HL-60 (cell line): Measurements from ENCODE around the gene MFSD2B.
A peak's percentile ranks its signal among the peaks of the same experiment; 100 is the strongest.

Experiments
- DNase-seq, 2 experiments: peaks; one replicate each; pipeline ENCODE4 v3.0.0-alpha.2; 2010 to 2020; ENCODE audit warnings: low read depth in 1 of 2, low spot score in 1 of 2
- H3K27ac ChIP-seq: fragments of 250-450 bp; sonication (Bioruptor Pico); replicated peaks from 2 replicates; pipeline ENCODE4 v1.5.1; 2020; ENCODE audit warnings: mild to moderate bottlenecking, moderate library complexity
- H3K27me3 ChIP-seq: fragments of 250-450 bp; sonication (Bioruptor Pico); 2 replicates; pipeline ENCODE4 v1.5.1; 2021; ENCODE audit warnings: mild to moderate bottlenecking, moderate library complexity; ENCODE audit not compliant: insufficient read depth, poor library complexity, severe bottlenecking
- H3K4me3 ChIP-seq: replicated peaks from 2 replicates; pipeline ENCODE4 v1.5.1; 2011; ENCODE audit warnings: mild to moderate bottlenecking, control low read depth, low read length; ENCODE audit not compliant: insufficient read depth
- CTCF ChIP-seq: IDR thresholded peaks from one replicate; pipeline ENCODE4 v1.5.1; 2011; ENCODE audit warnings: low read length, control low read depth, inconsistent platforms; ENCODE audit not compliant: insufficient read depth
- GABPA ChIP-seq: IDR thresholded peaks from 2 replicates; pipeline ENCODE4 v1.6.1; 2012; ENCODE audit warnings: low read depth
- POLR2AphosphoS5 ChIP-seq: IDR thresholded peaks from 2 replicates; pipeline ENCODE4 v1.6.1; 2012; ENCODE audit warnings: low read depth
- REST ChIP-seq: IDR thresholded peaks from 2 replicates; pipeline ENCODE4 v1.6.1; 2012; ENCODE audit warnings: low read depth; ENCODE audit not compliant: insufficient replicate concordance
- SPI1 ChIP-seq: IDR thresholded peaks from 2 replicates; pipeline ENCODE4 v1.6.1; 2012; ENCODE audit warnings: low read depth, mild to moderate bottlenecking, borderline replicate concordance

The MFSD2B gene

GRCh38 chr2:24058564-24059271, 48.8 kb downstream of the MFSD2B start:
- no peak for DNase-seq
- H3K4me3 ChIP-seq, result no peak overlapping the region
- TF ChIP-seq GABPA, result no peak
- TF ChIP-seq CTCF, result no peak
- TF ChIP-seq SPI1, result peak; percentile 41; the same call in 1 of the 2 replicates
- H3K27me3 ChIP-seq, result no peaks in the 10 kb centered on the region
- H3K27ac ChIP-seq, result no peak overlapping the region

GRCh38 chr2:24065341-24065740, 55.5 kb downstream of the MFSD2B start:
- H3K4me3 ChIP-seq, result no peak overlapping the region
- H3K27ac ChIP-seq, result no peak overlapping the region
- DNase-seq, result no peak
- H3K27me3 ChIP-seq, result no peaks in the 10 kb centered on the region
- TF ChIP-seq POLR2AphosphoS5 (no peak), CTCF (no peak), SPI1 (no peak), GABPA (no peak), REST (no peak)

GRCh38 chr2:24072259-24072658, 62.4 kb downstream of the MFSD2B start:
- Histone ChIP-seq H3K27me3 (no peaks in the 10 kb centered on the region), H3K27ac (no peak overlapping the region), H3K4me3 (no peak overlapping the region)
- DNase-seq, result no peak
- no peak for TF ChIP-seq CTCF
- TF ChIP-seq SPI1, result no peak
- no peak for TF ChIP-seq GABPA
- no peak for TF ChIP-seq POLR2AphosphoS5
- no peak for TF ChIP-seq REST

GRCh38 chr2:24073816-24074215, 63.9 kb downstream of the MFSD2B start:
- Histone ChIP-seq H3K27me3 (no peaks in the 10 kb centered on the region), H3K4me3 (no peak overlapping the region), H3K27ac (no peak overlapping the region)
- no peak for TF ChIP-seq REST
- no peak for TF ChIP-seq CTCF
- TF ChIP-seq POLR2AphosphoS5, result no peak
- no peak for TF ChIP-seq SPI1
- no peak for TF ChIP-seq GABPA
- no peak for DNase-seq
